HEK293 (cell line): ENCODE measurements around the gene CAMKK1.

ENCODE experiments used
- CTCF ChIA-PET: fragments of 350-600 bp; formaldehyde crosslinking; extraction: SDS; loops from one replicate; lab custom pipeline; 2021; ENCODE audit warnings: antibody characterized with exemption; lab: Yijun Ruan, JAX
- POLR2A ChIA-PET: fragments of 300-600 bp; formaldehyde crosslinking; extraction: SDS; loops from one replicate; lab custom pipeline; 2020; ENCODE audit warnings: antibody characterized with exemption, inconsistent platforms; lab: Yijun Ruan, JAX
- H3K27ac ChIP-seq: fragments of 200-500 bp; sonication (Bioruptor generic); 2 replicates; pipeline ENCODE4 v1.5.1; 2014; ENCODE audit warnings: low read depth, low read length, control low read depth, inconsistent platforms; ENCODE audit errors: extremely low read depth
- H3K36me3 ChIP-seq, 2 experiments: fragments of 200-500 bp in 1 of 2; sonication (Bioruptor generic) in 1 of 2; 1 replicate in 1 of 2; 2 replicates in 1 of 2; pipeline ENCODE4 v1.5.1; 2014 to 2017; ENCODE audit warnings: inconsistent platforms in 2 of 2, low read length in 2 of 2; ENCODE audit not compliant: control insufficient read depth in 2 of 2, insufficient read depth in 1 of 2
- H3K4me1 ChIP-seq: fragments of 200-500 bp; sonication (Bioruptor generic); 2 replicates; pipeline ENCODE4 v1.5.1; 2014; ENCODE audit warnings: mild to moderate bottlenecking, low read length, inconsistent platforms; ENCODE audit not compliant: control insufficient read depth, insufficient read depth
- H3K4me3 ChIP-seq: 2 replicates; pipeline ENCODE4 v1.5.1; 2011; ENCODE audit warnings: low read depth, mild to moderate bottlenecking, control low read depth, low read length, moderate library complexity
- H3K9me3 ChIP-seq: fragments of 200-500 bp; sonication (Bioruptor generic); 2 replicates; pipeline ENCODE4 v1.5.1; 2014; ENCODE audit warnings: low read depth, low read length, inconsistent platforms; ENCODE audit not compliant: control insufficient read depth, insufficient read depth
- EGR2 ChIP-seq: fragments of 450-650 bp; formaldehyde crosslinking; IDR thresholded peaks from 2 replicates; pipeline ENCODE4 v1.5.1; 2016; ENCODE audit warnings: low read depth, missing biosample characterization, missing genetic modification characterization
- GLI2 ChIP-seq: fragments of 450-650 bp; formaldehyde crosslinking; IDR thresholded peaks from 2 replicates; pipeline ENCODE4; 2017; ENCODE audit warnings: missing biosample characterization, missing genetic modification characterization, low read depth, borderline replicate concordance
- KLF1 ChIP-seq: fragments of 450-650 bp; formaldehyde crosslinking; IDR thresholded peaks from 2 replicates; pipeline ENCODE4 v1.5.1; 2016; ENCODE audit warnings: missing biosample characterization, missing genetic modification characterization
- SALL2 ChIP-seq: fragments of 450-650 bp; formaldehyde crosslinking; IDR thresholded peaks from 2 replicates; pipeline ENCODE4 v1.5.0; 2017; ENCODE audit warnings: missing biosample characterization, mild to moderate bottlenecking, missing genetic modification characterization, borderline replicate concordance
- ZFHX2 ChIP-seq: fragments of 450-650 bp; formaldehyde crosslinking; conservative IDR thresholded peaks from 2 replicates; pipeline ENCODE4 v1.5.1; 2016; ENCODE audit warnings: missing biosample characterization, missing genetic modification characterization
- ZNF24 ChIP-seq: fragments of 450-650 bp; formaldehyde crosslinking; IDR thresholded peaks from 2 replicates; pipeline ENCODE4 v1.5.1; 2016; ENCODE audit warnings: missing biosample characterization, missing genetic modification characterization
- ZNF266 ChIP-seq: fragments of 450-650 bp; formaldehyde crosslinking; IDR thresholded peaks from 2 replicates; pipeline ENCODE4 v1.5.1; 2016; ENCODE audit warnings: missing biosample characterization, missing genetic modification characterization, low read depth
- ZNF488 ChIP-seq: fragments of 450-650 bp; formaldehyde crosslinking; IDR thresholded peaks from 2 replicates; pipeline ENCODE4 v1.5.1; 2016; ENCODE audit warnings: missing biosample characterization, missing genetic modification characterization
- ZNF571 ChIP-seq: fragments of 450-650 bp; formaldehyde crosslinking; IDR thresholded peaks from 2 replicates; pipeline ENCODE4 v1.5.0; 2017; ENCODE audit warnings: missing biosample characterization, missing genetic modification characterization
- ZNF626 ChIP-seq: fragments of 450-650 bp; sonication (Bioruptor Pico); formaldehyde crosslinking; IDR thresholded peaks from 2 replicates; pipeline ENCODE4 v1.5.1; 2018; ENCODE audit warnings: missing biosample characterization, missing genetic modification characterization, inconsistent platforms
- ZNF692 ChIP-seq: fragments of 450-650 bp; formaldehyde crosslinking; IDR thresholded peaks from 2 replicates; pipeline ENCODE4 v1.5.1; 2016; ENCODE audit warnings: missing biosample characterization, missing genetic modification characterization
- ZNF701 ChIP-seq: fragments of 450-650 bp; formaldehyde crosslinking; IDR thresholded peaks from 2 replicates; pipeline ENCODE4 v1.5.1; 2016; ENCODE audit warnings: missing biosample characterization, missing genetic modification characterization
- ZNF830 ChIP-seq: fragments of 450-650 bp; IDR thresholded peaks from 2 replicates; pipeline ENCODE4 v1.5.0; 2018; ENCODE audit warnings: missing biosample characterization, missing genetic modification characterization, low read depth, mild to moderate bottlenecking, moderate library complexity
- ZSCAN5A ChIP-seq: fragments of 450-650 bp; formaldehyde crosslinking; IDR thresholded peaks from 2 replicates; pipeline ENCODE4 v1.5.1; 2016; ENCODE audit warnings: missing biosample characterization, missing genetic modification characterization

The CAMKK1 gene

GRCh38 chr17:3915995-3916696 is 23.3 kb upstream of the CAMKK1 start, which contains the start of gene P2RX1:
TSS of gene P2RX1 (minus strand) at chr17:3916465. CDS start at chr17:3916225, 240 bp downstream.
- CTCF ChIA-PET, result interaction anchor here (0.8 to 5.3 kb wide), 9 partner anchors 12 to 178 kb away, joined by 3 to 60 read pairs (median 7); partner anchors contain the start of gene CAMKK1
- no peaks in the 10 kb centered on the region for H3K9me3 ChIP-seq
- 0 out of 2 replicates have a peak, but pooled peaks have one; percentile 34 for TF ChIP-seq ZNF692
- peak; percentile 94 for TF ChIP-seq KLF1
- TF ChIP-seq ZFHX2, result 0 out of 2 replicates have a peak, but pooled peaks have one; percentile 11
- TF ChIP-seq SALL2, result no peak
- H3K27ac ChIP-seq, result no peak within 1 kb of the TSS
- POLR2A ChIA-PET, result interaction anchor here (0.5 to 1.9 kb wide), 3 partner anchors 23 to 207 kb away, joined by 3 to 6 read pairs (median 4); partner anchors contain the start of gene CAMKK1
- H3K4me3 ChIP-seq, result no peak within 1 kb of the TSS
- no peaks in the 10 kb centered on the region for H3K36me3 ChIP-seq
- H3K4me1 ChIP-seq, result peaks cover 2% of the 10 kb centered on the region; the same call in 1 of the 2 replicates

- Histone ChIP-seq H3K36me3 (no peaks in the 10 kb centered on the region), H3K9me3 (no peaks in the 10 kb centered on the region)
- ChIA-PET CTCF (interaction anchor here (1.9 to 5.3 kb wide), 9 partner anchors 11 to 178 kb away, joined by 5 to 124 read pairs (median 16); no protein-coding TSS in a partner anchor), POLR2A (no interaction called here)
- TF ChIP-seq EGR2, result no peak
- TF ChIP-seq ZNF626 (tag by site-specific recombination), result no peak
- no peak for TF ChIP-seq ZNF701 (tag by site-specific recombination)
- TF ChIP-seq ZNF571 (tag by site-specific recombination), result no peak
- TF ChIP-seq, all 188 proteins: peak for 0
- H3K27ac ChIP-seq, result no peak overlapping the region
- H3K4me1 ChIP-seq, result peaks cover 2% of the 10 kb centered on the region; the same call in 1 of the 2 replicates
- H3K4me3 ChIP-seq, result no peak overlapping the region
Measured at GRCh38 chr17:3915581-3915994, 22.7 kb upstream of the CAMKK1 start.

GRCh38 chr17:3914312-3914670 is 21.4 kb upstream of the CAMKK1 start:
- Histone ChIP-seq H3K27ac (no peak overlapping the region), H3K4me1 (peaks cover 2% of the 10 kb centered on the region; the same call in 1 of the 2 replicates), H3K36me3 (no peaks in the 10 kb centered on the region), H3K4me3 (no peak overlapping the region), H3K9me3 (no peaks in the 10 kb centered on the region)
- CTCF ChIA-PET, result interaction anchor here (0.6 to 5.3 kb wide), 56 partner anchors 8 to 1265 kb away, joined by 3 to 124 read pairs (median 5); partner anchors contain the start of genes CAMKK1 and NCBP3
- TF ChIP-seq ZNF488 (tag by site-specific recombination), result no peak
- no peak for TF ChIP-seq ZNF830
- no peak for TF ChIP-seq ZNF24 (tag by site-specific recombination)
- TF ChIP-seq ZNF626 (tag by site-specific recombination), result no peak
- no peak for TF ChIP-seq ZNF266
- no peak for TF ChIP-seq GLI2 (tag by site-specific recombination)
- TF ChIP-seq ZSCAN5A (tag by site-specific recombination), result 0 out of 2 replicates have a peak, but pooled peaks have one; percentile 19
- POLR2A ChIA-PET, result interaction anchor here (1.1 kb wide), 1 partner anchor 24 kb away, joined by 6 read pairs; no protein-coding TSS in a partner anchor
